Esophagus muscularis mucosa (tissue), 4 donors: ENCODE results near the gene ARPC1A. TPM values are rescaled to one million over a fixed set of nuclear protein-coding genes. Genes with fewer than 3 reads are reported as not detected.
"Not testable (repeated sequence)": the region's sequence is repeated elsewhere in the genome, so short reads cannot be mapped to it uniquely, and the experiment has no call there.

Experiments used
- DNase-seq: peaks from one replicate; pipeline ENCODE4 v3.0.0-alpha.2; 2017; ENCODE audit errors: extremely low spot score
- H3K27ac ChIP-seq, 4 donors: fragments of 200-600 bp; sonication (generic); replicated peaks in 1 of 4; 1 replicate in 3 of 4; 2 replicates in 1 of 4; pipeline ENCODE4 v1.5.1; 2016 to 2019; ENCODE audit warnings: mild to moderate bottlenecking in 1 of 4
- H3K27me3 ChIP-seq, 4 donors: fragments of 200-600 bp; sonication (generic); one replicate each; pipeline versions ENCODE4 v1.5.1 to v1.6.0; 2016 to 2019
- H3K36me3 ChIP-seq, 4 donors: fragments of 200-600 bp; sonication (generic); one replicate each; pipeline ENCODE4 v1.5.1; 2016 to 2019
- H3K4me1 ChIP-seq, 4 donors: fragments of 200-600 bp; sonication (generic); one replicate each; pipeline ENCODE4 v1.5.1; 2016 to 2019
- H3K4me3 ChIP-seq, 4 donors: fragments of 200-600 bp; sonication (generic); 1 replicate in 2 of 4; 2 replicates in 2 of 4; pipeline ENCODE4 v1.5.1; 2016 to 2019; ENCODE audit warnings: mild to moderate bottlenecking in 4 of 4, moderate library complexity in 1 of 4
- H3K9me3 ChIP-seq, 4 donors: fragments of 200-600 bp; sonication (generic); 1 replicate in 3 of 4; 2 replicates in 1 of 4; pipeline ENCODE4 v1.5.1; 2016 to 2019
- EP300 ChIP-seq: sonication (generic); formaldehyde crosslinking; IDR thresholded peaks from one replicate; pipeline ENCODE4 v1.6.1; 2017; ENCODE audit warnings: antibody characterized with exemption
- POLR2A ChIP-seq: fragments of 450-650 bp; IDR thresholded peaks from one replicate; pipeline ENCODE4 v1.6.1; 2017; ENCODE audit warnings: antibody characterized with exemption, moderate library complexity, mild to moderate bottlenecking, low read depth
- POLR2AphosphoS5 ChIP-seq, 2 donors: sonication (generic); formaldehyde crosslinking; IDR thresholded peaks; one replicate each; pipeline ENCODE4 v1.6.1; 2017; ENCODE audit warnings: antibody characterized with exemption in 2 of 2
- WGBS: methylation state at CpG from one replicate; pipeline ENCODE4 v1.1.5; 2018; 5-methylcytosine and 5-hydroxymethylcytosine counted together
- intact Hi-C: fragments of 100-400 bp; cut with DNase I; formaldehyde crosslinking; loops from one replicate; pipeline ENCODE4 v1.15.1; 2023
- total RNA-seq, 4 donors: library from RNA; depleted of rRNA; stranded (reverse); fragments of >200 nt; gene quantifications; one replicate each; pipeline versions ENCODE4 v1.1.0 to v1.2.1, GENCODE V29; 2016
- TF ChIP-seq, protein P1 (sequence below), 3 experiments: fragments of 200-600 bp in 2 of 3; fragments of 450-650 bp in 1 of 3; sonication (generic) in 2 of 3; IDR thresholded peaks; one replicate each; pipeline ENCODE4 v1.5.1; 2017 to 2019; ENCODE audit warnings: antibody characterized with exemption in 3 of 3, mild to moderate bottlenecking in 2 of 3, moderate library complexity in 1 of 3

ARPC1A gene
- total RNA-seq, 4 donors from 2014 or later: 83.1 to 105 (median 99.8) TPM

DNA sequence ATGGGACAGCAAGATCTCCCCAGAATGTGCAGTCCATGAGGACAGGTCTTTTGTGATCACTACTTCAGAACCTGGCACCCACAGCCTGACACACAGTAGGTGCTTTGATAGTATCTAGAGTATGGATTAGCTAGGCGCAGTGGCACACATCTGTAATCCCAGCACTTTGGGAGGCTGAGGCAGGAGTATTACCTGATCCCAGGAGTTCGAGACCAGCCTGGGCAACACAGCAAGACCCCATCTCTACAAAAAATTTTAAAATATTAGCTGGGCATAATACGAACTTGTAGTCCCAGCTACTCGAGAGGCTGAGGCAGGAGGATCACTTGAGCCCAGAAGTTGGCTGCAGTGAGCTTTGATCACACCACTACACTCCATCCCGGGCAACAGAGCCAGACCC, 26.5 kb downstream of the ARPC1A start:
- WGBS: 96% methylated on average over 5 of the region's 5 CpGs
- Histone ChIP-seq H3K27me3 (no peaks in the 10 kb centered on the region), H3K9me3 (no peaks in the 10 kb centered on the region), H3K4me3 (no peak overlapping the region), H3K27ac (no peak overlapping the region), H3K4me1 (no peaks in the 10 kb centered on the region), H3K36me3 (peaks cover 74 to 100% (median 97%) of the 10 kb centered on the region in 4 donors)
- no peak for DNase-seq
- TF ChIP-seq, protein P1, sequence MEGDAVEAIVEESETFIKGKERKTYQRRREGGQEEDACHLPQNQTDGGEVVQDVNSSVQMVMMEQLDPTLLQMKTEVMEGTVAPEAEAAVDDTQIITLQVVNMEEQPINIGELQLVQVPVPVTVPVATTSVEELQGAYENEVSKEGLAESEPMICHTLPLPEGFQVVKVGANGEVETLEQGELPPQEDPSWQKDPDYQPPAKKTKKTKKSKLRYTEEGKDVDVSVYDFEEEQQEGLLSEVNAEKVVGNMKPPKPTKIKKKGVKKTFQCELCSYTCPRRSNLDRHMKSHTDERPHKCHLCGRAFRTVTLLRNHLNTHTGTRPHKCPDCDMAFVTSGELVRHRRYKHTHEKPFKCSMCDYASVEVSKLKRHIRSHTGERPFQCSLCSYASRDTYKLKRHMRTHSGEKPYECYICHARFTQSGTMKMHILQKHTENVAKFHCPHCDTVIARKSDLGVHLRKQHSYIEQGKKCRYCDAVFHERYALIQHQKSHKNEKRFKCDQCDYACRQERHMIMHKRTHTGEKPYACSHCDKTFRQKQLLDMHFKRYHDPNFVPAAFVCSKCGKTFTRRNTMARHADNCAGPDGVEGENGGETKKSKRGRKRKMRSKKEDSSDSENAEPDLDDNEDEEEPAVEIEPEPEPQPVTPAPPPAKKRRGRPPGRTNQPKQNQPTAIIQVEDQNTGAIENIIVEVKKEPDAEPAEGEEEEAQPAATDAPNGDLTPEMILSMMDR (IDR thresholded peaks at IDR 0.05): no peak
- TF ChIP-seq EP300: no peak
- intact Hi-C loops: no loop called here

- Histone ChIP-seq H3K36me3 (peaks cover 85 to 100% (median 98%) of the 10 kb centered on the region in 4 donors), H3K27ac (no peak overlapping the region)
Measured at GRCh38 chr7:99355098-99355497, 29.4 kb downstream of the ARPC1A start.

DNA sequence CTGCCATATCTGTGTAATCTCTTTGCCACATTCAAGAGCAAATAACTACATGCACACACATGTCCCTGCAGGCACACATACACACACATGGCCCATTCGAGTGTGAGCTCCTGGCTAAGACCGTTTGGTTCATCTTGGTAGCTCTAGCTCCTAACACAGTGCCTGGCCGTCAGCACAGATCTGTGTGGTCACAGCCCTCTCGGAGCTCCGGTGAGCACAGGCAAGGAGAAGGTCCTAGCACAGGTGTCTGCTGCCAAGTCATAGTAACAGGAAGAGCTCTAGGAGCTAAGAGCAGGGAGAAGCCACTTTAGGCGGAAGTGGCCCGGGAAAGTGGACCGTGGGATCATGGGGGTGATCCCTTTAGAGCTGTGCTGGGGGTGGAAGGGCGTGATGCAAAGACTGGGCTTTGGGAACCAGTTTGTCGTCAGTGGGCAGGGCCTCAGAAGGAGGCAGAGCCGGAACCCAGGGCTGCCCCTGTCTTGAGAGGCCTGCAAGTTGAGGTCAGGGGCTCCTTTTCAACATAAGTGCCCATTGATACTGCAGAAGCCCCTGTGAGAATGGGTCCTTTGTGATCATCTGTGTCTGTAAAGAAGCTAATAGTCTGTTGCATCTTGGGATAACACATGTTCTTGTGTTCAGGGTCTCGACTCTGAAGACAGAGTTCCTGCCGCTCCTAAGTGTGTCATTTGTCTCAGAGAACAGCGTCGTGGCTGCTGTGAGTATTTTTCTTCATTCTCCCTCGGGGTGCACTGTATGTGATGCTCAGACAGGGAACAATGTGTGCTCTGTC, 32.2 kb downstream of the ARPC1A start:
- Histone ChIP-seq H3K27me3 (no peaks in the 10 kb centered on the region), H3K27ac (peak overlapping the region in 3 of 4 donors; percentile 13 to 59 (median 30)), H3K9me3 (no peaks in the 10 kb centered on the region), H3K36me3 (peaks cover 87 to 100% (median 98%) of the 10 kb centered on the region in 4 donors), H3K4me3 (no peak overlapping the region), H3K4me1 (no peaks in the 10 kb centered on the region)
- no peak for TF ChIP-seq POLR2AphosphoS5 (IDR thresholded peaks at IDR 0.05)
- WGBS: 89% methylated on average over 16 of the region's 16 CpGs
- intact Hi-C loops: no loop called here
- DNase-seq: no peak

More at GRCh38 chr7:99355098-99355497, 29.4 kb downstream of the ARPC1A start:
- no peak for DNase-seq
- intact Hi-C loops: no loop called here
- TF ChIP-seq EP300 (no peak), POLR2AphosphoS5 (IDR thresholded peaks at IDR 0.05) (no peak), POLR2A (no peak)
- TF ChIP-seq, protein P1 (IDR thresholded peaks at IDR 0.05): no peak
- WGBS: 94% methylated on average over 7 of the region's 7 CpGs
- H3K9me3 ChIP-seq: no peaks in the 10 kb centered on the region
- H3K4me1 ChIP-seq: no peaks in the 10 kb centered on the region
- no peak overlapping the region for H3K4me3 ChIP-seq
- H3K27me3 ChIP-seq: no peaks in the 10 kb centered on the region

- H3K27ac ChIP-seq: peak overlapping the region; percentile 45 to 58 (median 49)
- intact Hi-C loops, H3K4me3 ChIP-seq, H3K27me3 ChIP-seq, H3K9me3 ChIP-seq, DNase-seq, H3K4me1 ChIP-seq: not testable (repeated sequence)
- H3K36me3 ChIP-seq: peaks cover 87 to 100% (median 99%) of the 10 kb centered on the region in 4 donors
- WGBS: 94% methylated on average over 15 of the region's 15 CpGs
Measured at GRCh38 chr7:99358521-99358920, 32.8 kb downstream of the ARPC1A start.

DNA sequence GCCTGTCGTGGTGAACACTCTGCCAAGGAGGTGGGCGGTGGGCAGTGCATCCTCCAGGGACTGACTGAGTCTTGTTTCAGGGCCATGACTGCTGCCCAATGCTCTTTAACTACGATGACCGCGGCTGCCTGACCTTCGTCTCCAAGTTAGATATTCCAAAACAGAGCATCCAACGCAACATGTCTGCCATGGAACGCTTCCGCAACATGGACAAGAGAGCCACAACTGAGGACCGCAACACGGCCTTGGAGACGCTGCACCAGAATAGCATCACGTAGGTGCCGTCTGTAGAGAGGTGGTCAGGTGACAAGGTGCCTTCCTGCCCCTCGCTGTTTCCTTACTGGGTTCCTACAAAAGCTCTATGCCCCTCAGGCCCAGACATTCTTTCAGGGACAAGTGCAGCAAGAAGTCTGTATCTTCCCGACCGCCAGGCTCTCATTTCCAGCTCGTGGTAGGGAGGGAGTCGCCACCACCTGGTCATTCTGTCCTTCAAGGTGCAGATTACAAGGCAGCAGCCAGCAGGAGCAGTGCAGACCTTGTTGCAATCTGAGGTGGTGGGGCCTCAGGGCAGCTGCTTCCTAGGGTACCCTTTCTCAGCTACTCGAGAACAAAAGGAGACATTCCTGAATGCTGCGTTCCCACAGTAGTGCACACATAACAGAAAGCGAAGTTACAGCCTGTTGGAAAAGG, 33.9 kb downstream of the ARPC1A start:
- no peak for DNase-seq
- no peaks in the 10 kb centered on the region for H3K27me3 ChIP-seq
- no peak overlapping the region for H3K4me3 ChIP-seq
- peaks cover 83 to 100% (median 99%) of the 10 kb centered on the region in 4 donors for H3K36me3 ChIP-seq
- 92% methylated on average over 21 of the region's 22 CpGs for WGBS
- TF ChIP-seq POLR2AphosphoS5 (IDR thresholded peaks at IDR 0.05) (no peak), EP300 (no peak), POLR2A (no peak)
- TF ChIP-seq, protein P1 (IDR thresholded peaks at IDR 0.05): no peak
- H3K4me1 ChIP-seq: no peaks in the 10 kb centered on the region
- peak overlapping the region in 1 of 4 donors; percentile 45 for H3K27ac ChIP-seq
- intact Hi-C loops: no loop called here
- H3K9me3 ChIP-seq: no peaks in the 10 kb centered on the region
